K562 (cell line): Measurements from ENCODE around the gene GIPC3. TPM values are rescaled to one million over a fixed set of nuclear protein-coding genes. Genes with fewer than 3 reads are reported as not detected.

Source experiments
- ATF1 ChIP-seq, 2 experiments: fragments of 450-650 bp in 1 of 2; IDR thresholded peaks; 2 replicates each; pipeline ENCODE4 v1.6.1; 2016; ENCODE audit warnings: missing compliant biosample characterization in 1 of 2, missing genetic modification characterization in 1 of 2
- CBFB ChIP-seq: sonication (generic); formaldehyde crosslinking; IDR thresholded peaks from 2 replicates; pipeline ENCODE4 v1.4.0; 2020; ENCODE audit warnings: mild to moderate bottlenecking, missing genetic modification reagents
- CBX1 ChIP-seq: sonication (generic); IDR thresholded peaks from 2 replicates; pipeline ENCODE4 v1.6.1; 2016; ENCODE audit warnings: antibody characterized with exemption, low read depth, mild to moderate bottlenecking
- CBX8 ChIP-seq: fragments of 200-600 bp; sonication (generic); IDR thresholded peaks from 2 replicates; pipeline ENCODE4 v1.6.1; 2012; ENCODE audit warnings: borderline replicate concordance, mixed run types, low read depth, mild to moderate bottlenecking, moderate library complexity, mixed read lengths, low read length, control low read depth, inconsistent platforms; ENCODE audit not compliant: poor library complexity, severe bottlenecking; ENCODE audit errors: extremely low read depth
- CC2D1A ChIP-seq: fragments of 450-650 bp; IDR thresholded peaks from 2 replicates; pipeline ENCODE4 v1.6.1; 2017; ENCODE audit warnings: mild to moderate bottlenecking
- FOXJ2 ChIP-seq: fragments of 200-800 bp; sonication (Bioruptor generic); IDR thresholded peaks from 2 replicates; pipeline ENCODE4 v1.6.1; 2016; ENCODE audit warnings: missing genetic modification characterization, missing compliant biosample characterization
- HEY1 ChIP-seq: fragments of 250-450 bp; sonication (Bioruptor Pico); IDR thresholded peaks from 2 replicates; pipeline ENCODE4 v1.5.0; 2020; ENCODE audit warnings: mild to moderate bottlenecking, moderate library complexity, borderline replicate concordance
- HMBOX1 ChIP-seq: sonication (generic); IDR thresholded peaks from 2 replicates; pipeline ENCODE4 v1.6.1; 2016
- L3MBTL2 ChIP-seq: fragments of 450-650 bp; IDR thresholded peaks from 2 replicates; pipeline ENCODE4 v1.6.1; 2016; ENCODE audit warnings: mild to moderate bottlenecking, moderate library complexity
- MAFG ChIP-seq: fragments of 450-650 bp; conservative IDR thresholded peaks from 2 replicates; pipeline ENCODE4 v1.6.1; 2016; ENCODE audit warnings: missing genetic modification characterization, missing compliant biosample characterization
- MAFK ChIP-seq: IDR thresholded peaks from 2 replicates; pipeline ENCODE4 v1.6.1; 2011; ENCODE audit warnings: low read length, improper control_type of control experiment
- MYC ChIP-seq, 2 experiments: fragments of 250-450 bp in 1 of 2; sonication (Bioruptor Pico) in 1 of 2; IDR thresholded peaks; 2 replicates each; pipeline versions ENCODE4 v1.5.1 to v1.6.1; 2012 to 2021; ENCODE audit warnings: low read depth in 2 of 2, borderline replicate concordance in 1 of 2, improper control_type of control experiment in 1 of 2, low read length in 1 of 2, mild to moderate bottlenecking in 1 of 2, moderate library complexity in 1 of 2
- NR1H2 ChIP-seq: sonication (generic); formaldehyde crosslinking; IDR thresholded peaks from 2 replicates; pipeline ENCODE4 v1.4.0; 2020; ENCODE audit warnings: mild to moderate bottlenecking, missing genetic modification reagents
- POLR2G ChIP-seq: fragments of 200-400 bp; formaldehyde crosslinking; IDR thresholded peaks from 2 replicates; pipeline ENCODE4 v1.6.1; 2017; ENCODE audit warnings: low read depth, mild to moderate bottlenecking, antibody characterized with exemption, low read length, moderate library complexity
- RBM25 ChIP-seq: fragments of 200-400 bp; formaldehyde crosslinking; IDR thresholded peaks from 2 replicates; pipeline ENCODE4 v1.6.1; 2018; ENCODE audit warnings: low read length, low read depth, moderate library complexity; ENCODE audit not compliant: severe bottlenecking
- RFX5 ChIP-seq: IDR thresholded peaks from 2 replicates; pipeline ENCODE4 v1.6.1; 2011; ENCODE audit warnings: low read depth, mild to moderate bottlenecking, improper control_type of control experiment, low read length
- SFPQ ChIP-seq: fragments of 200-400 bp; formaldehyde crosslinking; IDR thresholded peaks from 2 replicates; pipeline ENCODE4 v1.6.1; 2017; ENCODE audit warnings: mild to moderate bottlenecking, low read depth, low read length, moderate library complexity
- TCF7 ChIP-seq: sonication (generic); IDR thresholded peaks from 2 replicates; pipeline ENCODE4 v1.6.1; 2016; ENCODE audit warnings: antibody characterized with exemption, borderline replicate concordance
- TEAD1 ChIP-seq, 2 experiments: fragments of 450-650 bp in 1 of 2; sonication (generic) in 1 of 2; formaldehyde crosslinking; IDR thresholded peaks; 2 replicates each; pipeline versions ENCODE4 v1.4.0 to v1.8.0; 2020 to 2022; ENCODE audit warnings: mild to moderate bottlenecking in 2 of 2, missing genetic modification reagents in 1 of 2
- THAP12 ChIP-seq: fragments of 250-450 bp; sonication (Bioruptor Pico); IDR thresholded peaks from 2 replicates; pipeline ENCODE4 v1.9.0; 2021; ENCODE audit warnings: mild to moderate bottlenecking, inconsistent platforms
- ZNF165 ChIP-seq: fragments of 250-450 bp; sonication (Bioruptor Pico); IDR thresholded peaks from 2 replicates; pipeline ENCODE4 v1.4.0; 2020; ENCODE audit warnings: borderline replicate concordance
- ZNF668 ChIP-seq: fragments of 250-450 bp; sonication (Bioruptor Pico); IDR thresholded peaks from 2 replicates; pipeline ENCODE4 v1.8.0; 2022; ENCODE audit warnings: mild to moderate bottlenecking, inconsistent platforms
- ZSCAN29 ChIP-seq: fragments of 450-650 bp; IDR thresholded peaks from 2 replicates; pipeline ENCODE4 v1.6.1; 2017
- polyA plus RNA-seq, 8 experiments: library from polyadenylated mRNA; depleted of rRNA in 4 of 8; stranded (reverse) in 5 of 8; unstranded in 3 of 8; fragments of >200 nt; fragmentation: Nextera tagmentation in 2 of 8; fragmentation: Illumina TruSeq in 1 of 8; extraction: Ambion mirVana in 2 of 8; extraction: Trizol in 1 of 8; gene quantifications; 2 replicates each; pipeline versions ENCODE4 v1.2.1 to v1.2.3, GENCODE V29; 2011 to 2014; ENCODE audit warnings: inconsistent platforms in 1 of 8, missing spikeins in 1 of 8
- total RNA-seq, 7 experiments: library from RNA; depleted of rRNA in 6 of 7; stranded (reverse); fragments of >200 nt in 6 of 7; fragmentation: Illumina TruSeq in 2 of 7; extraction: Trizol in 2 of 7; gene quantifications; 2 replicates each; pipeline versions ENCODE4 v1.2.1 to v1.2.3, GENCODE V29; 2011 to 2021; ENCODE audit warnings: low replicate concordance in 1 of 7

The GIPC3 gene
- total and polyA plus RNA-seq, 9 of the 15 experiments (the other 6 are each of a cell fraction or from before 2014, with no cell fraction given): 0.03 to 3.6 (median 1.5) TPM; not detected in 1

GRCh38 chr19:3618144-3618810 is 33.0 kb downstream of the GIPC3 start (continued):
- no peak for TF ChIP-seq MYC (IDR thresholded peaks at IDR 0.05; ENCODE audit: low read depth, low read length)
- TF ChIP-seq MYC (CRISPR knock-in tag; IDR thresholded peaks at IDR 0.05; ENCODE audit: borderline replicate concordance, low read depth): no peak
- TF ChIP-seq THAP12: peak; percentile 7; the same call in 1 of the 2 replicates
- no peak for TF ChIP-seq FOXJ2 (tag)
- TF ChIP-seq ATF1 (CRISPR knock-in tag; IDR thresholded peaks at IDR 0.05): no peak
- no peak for TF ChIP-seq ATF1 (tag; IDR thresholded peaks at IDR 0.05)
- TF ChIP-seq SFPQ: no peak
- no peak for TF ChIP-seq HMBOX1
- TF ChIP-seq POLR2G: peak; percentile 58
- 0 out of 2 replicates have a peak, but pooled peaks have one; percentile 22 for TF ChIP-seq CBX1
- TF ChIP-seq MAFG (tag): peak; percentile 86
- no peak for TF ChIP-seq CBFB (CRISPR knock-in tag)
- TF ChIP-seq TEAD1 (CRISPR knock-in tag; IDR thresholded peaks at IDR 0.05): peak in 1 of 2 experiments; percentile 51; a peak in 1 of 4 replicates
- no peak for TF ChIP-seq RBM25
- no peak for TF ChIP-seq CBX8
- TF ChIP-seq CC2D1A: peak; percentile 70; the same call in 1 of the 2 replicates
- TF ChIP-seq RFX5: no peak
- no peak for TF ChIP-seq ZSCAN29
- TF ChIP-seq MAFK: peak; percentile 86
- peak; percentile 24; the same call in 1 of the 2 replicates for TF ChIP-seq L3MBTL2
- no peak for TF ChIP-seq NR1H2 (CRISPR knock-in tag)
- no peak for TF ChIP-seq TCF7
- no peak for TF ChIP-seq HEY1 (CRISPR knock-in tag)
- no peak for TF ChIP-seq ZNF668
- TF ChIP-seq ZNF165 (CRISPR knock-in tag): no peak
